Activated B cell treated with CpG ODN at 0.5 μM for 24 hours (primary cell): ENCODE measurements around the gene RPL5. TPM values are rescaled to one million over a fixed set of nuclear protein-coding genes. Genes with fewer than 3 reads are reported as not detected.

Source experiments
- ATAC-seq: fragments of 200-7000 bp; cut with Tn5 transposase; one replicate; pipeline ENCODE4 v1.10.0; 2021; ENCODE audit warnings: low read depth, mild to moderate bottlenecking, moderate library complexity
- CTCF ChIA-PET: fragments of 350-600 bp; sonication (Branson Sonifier 250); formaldehyde crosslinking; loops from one replicate; lab custom pipeline; 2021; ENCODE audit warnings: antibody characterized with exemption; lab: Charles Lee
- POLR2A ChIA-PET: fragments of 350-600 bp; sonication (Branson Sonifier 250); formaldehyde crosslinking; loops from one replicate; lab custom pipeline; 2021; ENCODE audit warnings: antibody characterized with exemption; lab: Charles Lee
- DNase-seq: peaks from one replicate; pipeline ENCODE4 v3.0.0; 2022
- H3K27ac Mint-ChIP-seq: one replicate; pipeline ENCODE4 v1.8.0; 2020; ENCODE audit warnings: mixed read lengths
- H3K27me3 Mint-ChIP-seq: one replicate; pipeline ENCODE4 v1.8.0; 2021; ENCODE audit warnings: mixed read lengths
- H3K36me3 Mint-ChIP-seq: one replicate; pipeline ENCODE4 v1.8.0; 2021; ENCODE audit warnings: low read depth, mixed read lengths
- H3K4me1 Mint-ChIP-seq: one replicate; pipeline ENCODE4 v1.8.0; 2021; ENCODE audit warnings: mixed read lengths
- H3K4me3 Mint-ChIP-seq: one replicate; pipeline ENCODE4 v1.8.0; 2020; ENCODE audit warnings: mild to moderate bottlenecking, mixed read lengths
- H3K9me3 Mint-ChIP-seq: one replicate; pipeline ENCODE4 v1.8.0; 2020; ENCODE audit warnings: mixed read lengths
- intact Hi-C: fragments of 100-400 bp; cut with micrococcal nuclease; formaldehyde crosslinking; loops from one replicate; pipeline ENCODE4 v1.15.1; 2024
- total RNA-seq: library from RNA; stranded (reverse); gene quantifications from 2 replicates; pipeline ENCODE4 v1.2.3, GENCODE V29; 2022
- TF ChIP-seq, protein P1 (sequence below): fragments of 200-600 bp; IDR thresholded peaks from one replicate; pipeline ENCODE4 v1.8.0; 2022; ENCODE audit warnings: antibody characterized with exemption, mild to moderate bottlenecking

Gene RPL5
- total RNA-seq, 1 donor from 2014 or later: 1,685 TPM

GRCh38 chr1:92792340-92792782, 39.5 kb upstream of the RPL5 start:
- DNase-seq (no peak), ATAC-seq (no peak)
- H3K4me1 Mint-ChIP-seq: no peaks in the 10 kb centered on the region
- no peak overlapping the region for H3K27ac Mint-ChIP-seq
- ChIA-PET CTCF (interaction anchor here (1.3 kb wide), 1 partner anchor 24 kb away, joined by 3 read pairs; no protein-coding TSS in a partner anchor), POLR2A (interaction anchor here (0.6 kb wide), 1 partner anchor 8 kb away, joined by 3 read pairs; no protein-coding TSS in a partner anchor)
- no peaks in the 10 kb centered on the region for H3K36me3 Mint-ChIP-seq
- intact Hi-C loops: no loop called here
- H3K9me3 Mint-ChIP-seq: no peaks in the 10 kb centered on the region
- TF ChIP-seq, protein P1, sequence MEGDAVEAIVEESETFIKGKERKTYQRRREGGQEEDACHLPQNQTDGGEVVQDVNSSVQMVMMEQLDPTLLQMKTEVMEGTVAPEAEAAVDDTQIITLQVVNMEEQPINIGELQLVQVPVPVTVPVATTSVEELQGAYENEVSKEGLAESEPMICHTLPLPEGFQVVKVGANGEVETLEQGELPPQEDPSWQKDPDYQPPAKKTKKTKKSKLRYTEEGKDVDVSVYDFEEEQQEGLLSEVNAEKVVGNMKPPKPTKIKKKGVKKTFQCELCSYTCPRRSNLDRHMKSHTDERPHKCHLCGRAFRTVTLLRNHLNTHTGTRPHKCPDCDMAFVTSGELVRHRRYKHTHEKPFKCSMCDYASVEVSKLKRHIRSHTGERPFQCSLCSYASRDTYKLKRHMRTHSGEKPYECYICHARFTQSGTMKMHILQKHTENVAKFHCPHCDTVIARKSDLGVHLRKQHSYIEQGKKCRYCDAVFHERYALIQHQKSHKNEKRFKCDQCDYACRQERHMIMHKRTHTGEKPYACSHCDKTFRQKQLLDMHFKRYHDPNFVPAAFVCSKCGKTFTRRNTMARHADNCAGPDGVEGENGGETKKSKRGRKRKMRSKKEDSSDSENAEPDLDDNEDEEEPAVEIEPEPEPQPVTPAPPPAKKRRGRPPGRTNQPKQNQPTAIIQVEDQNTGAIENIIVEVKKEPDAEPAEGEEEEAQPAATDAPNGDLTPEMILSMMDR: no peak
- H3K27me3 Mint-ChIP-seq: peaks cover 2% of the 10 kb centered on the region
- no peak overlapping the region for H3K4me3 Mint-ChIP-seq

- TF ChIP-seq, protein P1: no peak
- H3K9me3 Mint-ChIP-seq: no peaks in the 10 kb centered on the region
- no peak overlapping the region for H3K27ac Mint-ChIP-seq
- no peaks in the 10 kb centered on the region for H3K36me3 Mint-ChIP-seq
- no peak overlapping the region for H3K4me3 Mint-ChIP-seq
- ChIA-PET POLR2A (no interaction called here), CTCF (no interaction called here)
- no peaks in the 10 kb centered on the region for H3K4me1 Mint-ChIP-seq
- intact Hi-C loops: no loop called here
- H3K27me3 Mint-ChIP-seq: peaks cover 2% of the 10 kb centered on the region
- ATAC-seq (no peak), DNase-seq (no peak)
These were observed 36.7 kb upstream of the RPL5 start for GRCh38 chr1:92795166-92795565.

DNA sequence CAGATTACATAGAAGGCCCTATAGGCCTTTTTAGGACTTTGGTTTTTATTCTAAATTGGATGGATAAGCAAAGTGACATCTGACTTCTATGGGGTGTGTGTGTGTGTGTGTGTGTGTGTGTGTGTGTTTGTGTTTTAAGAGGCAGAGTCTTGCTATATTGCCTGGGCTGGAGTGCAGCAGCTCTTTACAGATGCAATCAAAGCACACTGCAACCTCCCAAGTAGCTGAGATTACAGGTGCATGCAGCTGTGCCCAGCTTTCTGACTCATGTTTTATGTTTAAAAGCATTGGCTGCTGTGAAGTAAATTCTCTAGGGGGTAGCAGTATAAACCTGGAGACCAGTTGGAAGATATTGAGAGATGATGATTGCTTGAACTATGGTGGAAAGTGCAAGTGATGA, 34.5 kb upstream of the RPL5 start:
- intact Hi-C loops: no loop called here
- DNase-seq (no peak), ATAC-seq (no peak)
- Mint-ChIP-seq H3K4me1 (peaks cover 7% of the 10 kb centered on the region), H3K4me3 (no peak overlapping the region), H3K9me3 (no peaks in the 10 kb centered on the region), H3K36me3 (no peaks in the 10 kb centered on the region), H3K27me3 (peaks cover 2% of the 10 kb centered on the region), H3K27ac (no peak overlapping the region)
- ChIA-PET POLR2A (interaction anchor here (0.9 kb wide), 1 partner anchor 12 kb away, joined by 3 read pairs; the partner anchor contains the start of gene EVI5), CTCF (no interaction called here)
- TF ChIP-seq, protein P1: no peak

GRCh38 chr1:92797961-92798360, 33.9 kb upstream of the RPL5 start:
- POLR2A ChIA-PET: no interaction called here
- TF ChIP-seq, protein P1: no peak
- no peak overlapping the region for H3K4me3 Mint-ChIP-seq
- peaks cover 7% of the 10 kb centered on the region for H3K4me1 Mint-ChIP-seq
- no peaks in the 10 kb centered on the region for H3K9me3 Mint-ChIP-seq
- CTCF ChIA-PET: no interaction called here
- intact Hi-C loops: no loop called here
- no peaks in the 10 kb centered on the region for H3K36me3 Mint-ChIP-seq
- ATAC-seq (no peak), DNase-seq (no peak)
- H3K27me3 Mint-ChIP-seq: peaks cover 2% of the 10 kb centered on the region
- H3K27ac Mint-ChIP-seq: no peak overlapping the region

- Mint-ChIP-seq H3K27ac (no peak overlapping the region), H3K4me1 (peaks cover 15% of the 10 kb centered on the region), H3K27me3 (no peaks in the 10 kb centered on the region), H3K36me3 (no peaks in the 10 kb centered on the region), H3K4me3 (no peak overlapping the region), H3K9me3 (no peaks in the 10 kb centered on the region)
- ATAC-seq (no peak), DNase-seq (no peak)
- TF ChIP-seq, protein P1: no peak
- intact Hi-C loops: no loop called here
- ChIA-PET POLR2A (no interaction called here), CTCF (interaction anchor here (1.6 kb wide), 1 partner anchor 15 kb away, joined by 4 read pairs; no protein-coding TSS in a partner anchor)
These were observed 28.5 kb upstream of the RPL5 start for GRCh38 chr1:92803140-92803887.
